Measurements from ENCODE around the gene FAM47B. TPM values are rescaled to one million over a fixed set of nuclear protein-coding genes. Genes with fewer than 3 reads are reported as not detected.

FAM47B gene
- total RNA-seq, result not detected in 2 replicates

DNA sequence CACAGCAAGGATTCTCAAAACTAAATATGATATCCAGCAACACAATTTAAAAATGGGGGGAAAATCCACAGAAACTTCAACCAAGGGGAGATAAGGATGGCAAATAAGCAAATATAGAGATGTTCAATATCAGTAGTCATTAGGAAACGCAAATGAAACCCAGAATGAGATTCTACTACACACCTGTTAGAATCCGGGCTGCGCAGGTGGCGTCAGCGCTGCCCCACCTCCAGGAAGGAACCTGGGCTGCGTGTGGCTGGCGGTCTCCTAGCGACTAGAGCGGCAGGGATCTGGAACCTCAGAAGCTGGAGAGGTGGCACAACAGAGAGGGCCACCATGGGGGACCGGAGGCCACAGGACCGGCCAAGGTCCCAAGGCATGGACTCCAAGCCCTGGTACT lies at the start of gene FAM47B:
FAM47B (plus strand) TSS at position 301 of the 400 bp plus-strand sequence; CDS start at position 337, 36 bp downstream.

